ENCODE measurements around the gene ZC3H7A.

- TF ChIP-seq CTCF (conservative IDR thresholded peaks at IDR 0.05; ENCODE audit: low read depth, low read length) (no peak), EZH2 (IDR thresholded peaks at IDR 0.05; ENCODE audit: borderline replicate concordance, low read depth, low read length, poor library complexity, severe bottlenecking) (no peak)
Measured at GRCh38 chr16:11743308-11744074, 53.6 kb downstream of the ZC3H7A start.
